HG03039 (cell line): Measurements from ENCODE around the gene TOMT.

Source experiments
- ATAC-seq: cut with Tn5 transposase; IDR thresholded peaks from one replicate; pipeline ENCODE4 v1.9.1; 2021; ENCODE audit warnings: mild to moderate bottlenecking, moderate library complexity; ENCODE audit not compliant: unreplicated experiment

The TOMT gene

DNA sequence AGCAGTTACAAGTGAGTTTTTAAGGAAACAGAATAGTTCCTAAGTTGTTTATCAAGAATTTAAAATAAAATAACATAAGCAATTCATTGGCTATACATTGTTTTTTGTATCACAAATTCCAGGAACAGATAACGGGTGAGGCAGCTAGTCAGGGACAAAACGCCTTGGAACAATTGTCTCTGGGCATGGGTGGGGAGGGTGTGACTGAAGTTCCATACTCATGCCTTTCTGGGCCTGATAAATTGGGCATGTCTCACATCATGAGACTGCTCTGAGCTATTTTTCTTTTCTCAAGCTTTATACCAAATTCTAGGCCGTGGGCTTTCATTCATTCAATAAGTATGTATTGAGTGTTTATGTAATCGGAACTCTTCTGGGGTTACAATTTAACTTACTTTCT, 51.4 kb downstream of the TOMT start:
- ATAC-seq = no peak
